Stimulated activated CD8-positive, alpha-beta memory T cell treated with anti-CD3 and anti-CD28 coated beads, Interleukin-4, amount 100 ng/mL, for 1 hour (primary cell): ENCODE data around the gene FNDC1.

ENCODE experiments used
- DNase-seq, 2 donors: peaks; one replicate each; pipeline ENCODE4 v3.0.0-alpha.2; 2020; ENCODE audit warnings: low read depth in 2 of 2, low spot score in 1 of 2

FNDC1 gene

GRCh38 chr6:159203304-159204005, 34.3 kb downstream of the FNDC1 start:
- DNase-seq, result no peak

- DNase-seq, result no peak
These were observed 35.4 kb downstream of the FNDC1 start for GRCh38 chr6:159204605-159205004.

- no peak for DNase-seq
These were observed 42.8 kb downstream of the FNDC1 start for GRCh38 chr6:159212028-159212427.

- no peak for DNase-seq
These were observed 43.5 kb downstream of the FNDC1 start for GRCh38 chr6:159212525-159213280.

- DNase-seq, result no peak
These were observed 44.2 kb downstream of the FNDC1 start for GRCh38 chr6:159213405-159213804.

GRCh38 chr6:159214281-159214680, 45.1 kb downstream of the FNDC1 start:
- DNase-seq, result no peak

- DNase-seq, result no peak
These were observed 48.5 kb downstream of the FNDC1 start for GRCh38 chr6:159217595-159218275.

GRCh38 chr6:159220093-159220492, 50.9 kb downstream of the FNDC1 start:
- DNase-seq, result no peak

- no peak for DNase-seq
These were observed 52.4 kb downstream of the FNDC1 start for GRCh38 chr6:159221486-159222170.

GRCh38 chr6:159224452-159224851, 55.3 kb downstream of the FNDC1 start:
- DNase-seq, result no peak

GRCh38 chr6:159229651-159230051, 60.5 kb downstream of the FNDC1 start:
- no peak for DNase-seq

- no peak for DNase-seq
These were observed 63.0 kb downstream of the FNDC1 start for GRCh38 chr6:159232106-159232645.

- DNase-seq, result no peak
These were observed 63.6 kb downstream of the FNDC1 start for GRCh38 chr6:159232751-159233150.

GRCh38 chr6:159233365-159234101, 64.3 kb downstream of the FNDC1 start:
- DNase-seq, result no peak

GRCh38 chr6:159234102-159234553, 64.9 kb downstream of the FNDC1 start:
- DNase-seq, result no peak

- no peak for DNase-seq
These were observed 69.8 kb downstream of the FNDC1 start for GRCh38 chr6:159238920-159239558.

GRCh38 chr6:159249128-159249527, 79.9 kb downstream of the FNDC1 start:
- no peak for DNase-seq

GRCh38 chr6:159249752-159250151, 80.6 kb downstream of the FNDC1 start:
- no peak for DNase-seq

- no peak for DNase-seq
These were observed 81.4 kb downstream of the FNDC1 start for GRCh38 chr6:159250633-159251032.

GRCh38 chr6:159252955-159253508, 83.8 kb downstream of the FNDC1 start:
- no peak for DNase-seq
